22Rv1 (cell line): ENCODE data around the gene POFUT1.
"Not testable (repeated sequence)": the region's sequence is repeated elsewhere in the genome, so short reads cannot be mapped to it uniquely, and the experiment has no call there.

Experiments
- CTCF ChIP-seq: fragments of 450-650 bp; IDR thresholded peaks from 2 replicates; pipeline ENCODE4 v1.5.1; 2017; ENCODE audit warnings: mild to moderate bottlenecking
- ZFX ChIP-seq: fragments of 450-650 bp; IDR thresholded peaks from 2 replicates; pipeline ENCODE4 v1.6.1; 2017; ENCODE audit warnings: antibody characterized with exemption, borderline replicate concordance

GRCh38 chr20:32275163-32275562 is 67.5 kb downstream of the POFUT1 start:
- not testable (repeated sequence) for TF ChIP-seq CTCF, ZFX
